ENCODE results near the gene ZNF428. TPM values are rescaled to one million over a fixed set of nuclear protein-coding genes. Genes with fewer than 3 reads are reported as not detected.

Gene ZNF428, protein sequence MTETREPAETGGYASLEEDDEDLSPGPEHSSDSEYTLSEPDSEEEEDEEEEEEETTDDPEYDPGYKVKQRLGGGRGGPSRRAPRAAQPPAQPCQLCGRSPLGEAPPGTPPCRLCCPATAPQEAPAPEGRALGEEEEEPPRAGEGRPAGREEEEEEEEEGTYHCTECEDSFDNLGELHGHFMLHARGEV
- 14.9 and 15.3 TPM in 2 replicates for polyA plus RNA-seq (2013)

DNA sequence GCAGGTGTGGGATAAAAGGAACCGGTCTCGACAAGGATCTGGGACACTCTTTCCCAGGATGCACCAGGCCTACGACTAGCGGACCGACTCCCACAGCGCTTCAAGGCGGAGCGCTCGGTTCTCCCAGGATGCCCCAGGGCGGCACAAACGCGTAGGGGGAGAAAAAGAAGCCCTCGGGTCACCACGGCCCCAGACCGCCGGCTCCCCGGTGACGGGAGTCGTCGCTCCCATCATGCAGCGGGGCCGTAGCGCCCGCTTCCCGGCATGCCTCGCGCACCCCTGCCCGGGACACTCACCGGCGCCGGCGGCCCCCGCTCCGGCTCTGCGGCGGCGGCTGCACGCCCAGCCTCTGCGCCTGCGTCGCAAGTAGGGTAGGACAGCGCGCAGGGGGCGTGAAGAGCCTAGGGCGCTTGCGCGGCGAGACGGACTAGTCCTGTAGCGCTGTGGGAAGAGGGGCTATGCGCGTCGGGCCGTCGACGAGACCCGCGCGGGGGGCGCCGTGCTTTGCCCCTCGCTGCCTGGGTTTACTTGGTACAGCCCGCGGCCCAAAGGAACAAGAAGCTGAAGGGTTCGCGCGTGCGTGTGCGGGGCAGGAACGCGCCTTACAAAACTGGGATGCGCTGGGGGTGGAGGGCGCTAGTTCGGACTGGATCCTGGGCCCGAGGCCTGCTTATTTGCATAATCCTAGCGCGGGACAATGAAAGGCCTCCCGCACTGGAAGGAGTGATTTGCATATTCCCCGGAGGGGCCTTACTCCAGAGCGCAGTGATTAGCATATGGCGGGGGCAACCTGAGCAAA lies at the start of gene ZNF428:
TSS of gene ZNF428 (minus strand) at position 368 of the 799 bp plus-strand sequence. CDS start 5,325 bp downstream, outside the sequence.
- Histone ChIP-seq H3K4me1 (ENCODE audit: control insufficient read depth in 1 of 2, insufficient read depth in 2 of 2, low read length in 2 of 2) (peaks cover 7 to 9% of the 10 kb centered on the region in 2 experiments), H3K9ac (ENCODE audit: low read length) (peak within 1 kb of the TSS; percentile 82), H3K14ac (ENCODE audit: low read length) (peak within 1 kb of the TSS; percentile 93), H3K4ac (ENCODE audit: low read depth, low read length) (peak within 1 kb of the TSS; percentile 64), H2BK5ac (ENCODE audit: low read depth, low read length, poor library complexity) (peak within 1 kb of the TSS; percentile 90), H2BK12ac (ENCODE audit: low read length) (no peak within 1 kb of the TSS), H2AFZ (ENCODE audit: insufficient read depth, low read length, poor library complexity) (peak within 1 kb of the TSS; percentile 62), H3K4me3 (ENCODE audit: low read depth, low read length) (peak within 1 kb of the TSS; percentile 76), H4K8ac (ENCODE audit: low read depth, low read length) (peak within 1 kb of the TSS; percentile 99), H4K12ac (ENCODE audit: low read depth, low read length) (peak within 1 kb of the TSS; percentile 75), H3K23ac (ENCODE audit: low read length) (no peak within 1 kb of the TSS), H3K9me3 (ENCODE audit: insufficient read depth, low read depth, low read length) (peaks cover 4% of the 10 kb centered on the region), H3K79me1 (ENCODE audit: low read length) (peaks cover 15% of the 10 kb centered on the region), H4K91ac (ENCODE audit: low read depth, low read length) (peak within 1 kb of the TSS; percentile 87), H3K79me2 (ENCODE audit: control insufficient read depth, insufficient read depth, low read length, poor library complexity) (peaks cover 9% of the 10 kb centered on the region), H3K36me3 (ENCODE audit: control insufficient read depth in 1 of 2, insufficient read depth in 2 of 2, low read length in 2 of 2) (no peaks in the 10 kb centered on the region), H3K27ac (ENCODE audit: low read depth, low read length) (peak within 1 kb of the TSS; percentile 78), H3K4me2 (ENCODE audit: low read length) (peak within 1 kb of the TSS; percentile 60), H3K27me3 (ENCODE audit: insufficient read depth, low read length) (no peaks in the 10 kb centered on the region), H2BK120ac (ENCODE audit: insufficient read depth, low read length, poor library complexity) (peak within 1 kb of the TSS; percentile 77), H2AK5ac (ENCODE audit: low read length) (peak within 1 kb of the TSS; percentile 73), H3K18ac (ENCODE audit: low read length) (peak within 1 kb of the TSS; percentile 88)
- DNase-seq = peak; percentile 80 to 85
- no CpG with 5 or more reads among the region's 81 CpGs for WGBS (ENCODE audit: extremely low coverage, insufficient coverage, insufficient read length)

DNA sequence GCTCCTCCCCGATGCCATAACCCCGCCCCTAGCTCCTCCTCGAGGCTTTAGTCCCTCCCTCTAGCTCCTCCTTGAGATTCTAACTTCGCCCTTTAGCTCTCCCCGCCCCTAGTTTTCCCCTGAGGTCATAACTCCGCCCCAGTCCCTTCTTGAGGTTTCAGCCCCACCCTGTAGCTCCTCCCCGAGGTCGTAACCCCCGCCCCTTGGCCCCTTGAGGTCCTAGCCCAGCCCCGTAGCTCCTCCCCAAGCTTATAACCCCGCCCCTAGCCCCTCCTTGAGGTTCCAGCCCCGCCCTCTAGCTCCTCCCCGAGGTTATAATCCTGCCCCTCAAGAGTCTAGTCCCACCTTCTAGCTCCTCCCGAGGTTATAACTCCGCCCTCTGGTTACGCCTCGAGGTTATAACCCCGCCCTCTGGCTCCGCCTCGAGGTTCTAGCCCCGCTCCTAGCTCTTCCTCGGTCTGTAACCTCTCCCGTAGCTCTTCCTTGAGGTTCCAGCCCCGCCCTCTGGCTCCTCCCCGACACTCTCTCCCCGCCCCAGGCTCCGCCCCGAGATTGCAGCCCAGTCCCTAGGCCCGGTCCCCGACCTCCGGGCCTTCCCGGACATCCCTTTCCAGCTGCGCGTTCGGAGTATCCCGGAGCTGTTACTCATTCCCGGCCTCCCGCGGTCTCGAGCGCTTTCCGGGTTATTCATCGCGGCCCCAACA lies 49.1 kb upstream of the ZNF428 start:
- Histone ChIP-seq H3K79me2 (ENCODE audit: control insufficient read depth, insufficient read depth, low read length, poor library complexity) (no peaks in the 10 kb centered on the region), H3K27me3 (ENCODE audit: insufficient read depth, low read length) (peaks cover 4% of the 10 kb centered on the region), H2BK12ac (ENCODE audit: low read length) (no peak overlapping the region), H2AK5ac (ENCODE audit: low read length) (no peak overlapping the region), H2BK120ac (ENCODE audit: insufficient read depth, low read length, poor library complexity) (no peak overlapping the region), H3K9me3 (ENCODE audit: insufficient read depth, low read depth, low read length) (peaks cover 6% of the 10 kb centered on the region), H4K8ac (ENCODE audit: low read depth, low read length) (peak overlapping the region; percentile 80), H4K12ac (ENCODE audit: low read depth, low read length) (peak overlapping the region; percentile 63), H4K91ac (ENCODE audit: low read depth, low read length) (peak overlapping the region; percentile 39), H3K36me3 (ENCODE audit: control insufficient read depth in 1 of 2, insufficient read depth in 2 of 2, low read length in 2 of 2) (peaks cover 0 to 3% of the 10 kb centered on the region in 2 experiments), H3K79me1 (ENCODE audit: low read length) (peaks cover 4% of the 10 kb centered on the region), H3K14ac (ENCODE audit: low read length) (no peak overlapping the region), H3K9ac (ENCODE audit: low read length) (no peak overlapping the region), H3K18ac (ENCODE audit: low read length) (no peak overlapping the region), H2BK5ac (ENCODE audit: low read depth, low read length, poor library complexity) (no peak overlapping the region), H3K4me1 (ENCODE audit: control insufficient read depth in 1 of 2, insufficient read depth in 2 of 2, low read length in 2 of 2) (peaks cover 6 to 7% of the 10 kb centered on the region in 2 experiments), H2AFZ (ENCODE audit: insufficient read depth, low read length, poor library complexity) (peak overlapping the region; percentile 69), H3K27ac (ENCODE audit: low read depth, low read length) (no peak overlapping the region), H3K4ac (ENCODE audit: low read depth, low read length) (peak overlapping the region; percentile 42), H3K23ac (ENCODE audit: low read length) (no peak overlapping the region), H3K4me3 (ENCODE audit: low read depth, low read length) (no peak overlapping the region), H3K4me2 (ENCODE audit: low read length) (peak overlapping the region; percentile 68)
- no CpG with 5 or more reads among the region's 44 CpGs for WGBS (ENCODE audit: extremely low coverage, insufficient coverage, insufficient read length)
- peak; percentile 100 for DNase-seq

DNA sequence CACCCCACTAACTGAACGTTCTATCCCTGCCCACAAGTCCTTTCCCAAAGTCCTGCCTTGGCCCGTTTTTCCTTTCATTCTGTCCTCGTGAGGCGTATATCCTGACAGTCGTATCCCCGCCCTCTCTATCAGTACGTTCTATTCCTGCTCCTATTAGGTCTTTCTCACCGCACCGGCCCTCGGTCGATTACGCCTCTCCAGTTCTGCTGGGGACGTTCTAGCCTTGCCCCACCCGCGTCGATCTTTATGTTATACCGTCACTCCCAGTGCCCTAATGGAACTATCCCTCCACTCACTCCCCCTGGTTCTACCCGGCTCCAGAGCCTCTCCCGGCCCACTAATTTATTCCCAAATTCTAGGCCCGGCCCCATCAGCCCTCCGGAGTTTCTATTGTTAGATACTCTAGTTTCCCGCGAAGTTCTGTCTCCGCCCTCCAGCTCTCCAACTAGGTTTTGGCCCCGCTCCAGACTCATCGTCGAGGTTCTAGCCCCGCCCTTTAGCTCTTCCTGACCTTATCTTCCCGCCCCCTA lies 48.5 kb upstream of the ZNF428 start:
- Histone ChIP-seq H3K14ac (ENCODE audit: low read length) (no peak overlapping the region), H3K9me3 (ENCODE audit: insufficient read depth, low read depth, low read length) (peaks cover 6% of the 10 kb centered on the region), H2AFZ (ENCODE audit: insufficient read depth, low read length, poor library complexity) (peak overlapping the region; percentile 67), H3K27ac (ENCODE audit: low read depth, low read length) (no peak overlapping the region), H3K9ac (ENCODE audit: low read length) (no peak overlapping the region), H3K4me3 (ENCODE audit: low read depth, low read length) (peak overlapping the region; percentile 54), H4K12ac (ENCODE audit: low read depth, low read length) (no peak overlapping the region), H4K91ac (ENCODE audit: low read depth, low read length) (peak overlapping the region; percentile 0), H2AK5ac (ENCODE audit: low read length) (no peak overlapping the region), H3K23ac (ENCODE audit: low read length) (no peak overlapping the region), H2BK5ac (ENCODE audit: low read depth, low read length, poor library complexity) (no peak overlapping the region), H3K4me1 (ENCODE audit: control insufficient read depth in 1 of 2, insufficient read depth in 2 of 2, low read length in 2 of 2) (peaks cover 6 to 7% of the 10 kb centered on the region in 2 experiments), H3K4me2 (ENCODE audit: low read length) (peak overlapping the region; percentile 74), H3K36me3 (ENCODE audit: control insufficient read depth in 1 of 2, insufficient read depth in 2 of 2, low read length in 2 of 2) (peaks cover 0 to 3% of the 10 kb centered on the region in 2 experiments), H3K18ac (ENCODE audit: low read length) (no peak overlapping the region), H3K79me1 (ENCODE audit: low read length) (peaks cover 4% of the 10 kb centered on the region), H3K4ac (ENCODE audit: low read depth, low read length) (no peak overlapping the region), H3K79me2 (ENCODE audit: control insufficient read depth, insufficient read depth, low read length, poor library complexity) (no peaks in the 10 kb centered on the region), H3K27me3 (ENCODE audit: insufficient read depth, low read length) (peaks cover 4% of the 10 kb centered on the region), H2BK12ac (ENCODE audit: low read length) (no peak overlapping the region), H4K8ac (ENCODE audit: low read depth, low read length) (peak overlapping the region; percentile 15), H2BK120ac (ENCODE audit: insufficient read depth, low read length, poor library complexity) (no peak overlapping the region)
- no CpG with 5 or more reads among the region's 29 CpGs for WGBS (ENCODE audit: extremely low coverage, insufficient coverage, insufficient read length)
- DNase-seq = no peak

Measured in trophoblast cell (in vitro differentiated cells and primary cell).